HG02588 (cell line): ENCODE results near the gene DENND5B.
"Not testable (repeated sequence)": the region's sequence is repeated elsewhere in the genome, so short reads cannot be mapped to it uniquely, and the experiment has no call there.

Experiments used
- ATAC-seq: cut with Tn5 transposase; IDR thresholded peaks from one replicate; pipeline ENCODE4 v1.9.1; 2021; ENCODE audit warnings: mild to moderate bottlenecking, moderate library complexity; ENCODE audit not compliant: unreplicated experiment

DENND5B gene

GRCh38 chr12:31560516-31560915, 30.4 kb downstream of the DENND5B start:
- no peak for ATAC-seq

- no peak for ATAC-seq
Observed at GRCh38 chr12:31558521-31558920, 32.4 kb downstream of the DENND5B start.

GRCh38 chr12:31557707-31558106, 33.2 kb downstream of the DENND5B start:
- no peak for ATAC-seq

- ATAC-seq = not testable (repeated sequence)
Observed at GRCh38 chr12:31555466-31555865, 35.5 kb downstream of the DENND5B start.

GRCh38 chr12:31550590-31550989, 40.3 kb downstream of the DENND5B start:
- ATAC-seq = not testable (repeated sequence)

- no peak for ATAC-seq
Observed at GRCh38 chr12:31536672-31537071, 54.3 kb downstream of the DENND5B start.

GRCh38 chr12:31533470-31533869, 57.5 kb downstream of the DENND5B start:
- ATAC-seq = no peak

- no peak for ATAC-seq
Observed at GRCh38 chr12:31531893-31532292, 59.0 kb downstream of the DENND5B start.

GRCh38 chr12:31528095-31528494, 62.8 kb downstream of the DENND5B start:
- no peak for ATAC-seq

GRCh38 chr12:31527083-31527482, 63.9 kb downstream of the DENND5B start:
- ATAC-seq = no peak

GRCh38 chr12:31526158-31526546, 64.8 kb downstream of the DENND5B start:
- ATAC-seq = no peak

- no peak for ATAC-seq
Observed at GRCh38 chr12:31525496-31526157, 65.3 kb downstream of the DENND5B start.

GRCh38 chr12:31524791-31525495, 66.0 kb downstream of the DENND5B start:
- ATAC-seq = peak; percentile 89

- no peak for ATAC-seq
Observed at GRCh38 chr12:31523306-31523705, 67.6 kb downstream of the DENND5B start.

- ATAC-seq = no peak
Observed at GRCh38 chr12:31522607-31523006, 68.3 kb downstream of the DENND5B start.

- no peak for ATAC-seq
Observed at GRCh38 chr12:31521964-31522363, 69.0 kb downstream of the DENND5B start.

GRCh38 chr12:31519511-31519910, 71.4 kb downstream of the DENND5B start:
- no peak for ATAC-seq

- ATAC-seq = no peak
Observed at GRCh38 chr12:31518680-31519227, 72.2 kb downstream of the DENND5B start.

- ATAC-seq = no peak
Observed at GRCh38 chr12:31517994-31518393, 72.9 kb downstream of the DENND5B start.

- ATAC-seq = no peak
Observed at GRCh38 chr12:31516702-31517101, 74.2 kb downstream of the DENND5B start.

- ATAC-seq = no peak
Observed at GRCh38 chr12:31514912-31515311, 76.0 kb downstream of the DENND5B start.

- ATAC-seq = no peak
Observed at GRCh38 chr12:31510034-31510433, 80.9 kb downstream of the DENND5B start.
